H9 (cell line): ENCODE results near the gene DTNBP1. TPM values are rescaled to one million over a fixed set of nuclear protein-coding genes. Genes with fewer than 3 reads are reported as not detected.

Source experiments
- DNase-seq: peaks from one replicate; pipeline ENCODE4 v3.0.0-alpha.2; 2017
- H2AFZ ChIP-seq: one replicate; pipeline ENCODE4 v1.6.1; 2013; ENCODE audit warnings: mild to moderate bottlenecking, low read length, control low read depth, moderate library complexity
- H2AK5ac ChIP-seq: 2 replicates; pipeline ENCODE4 v1.6.1; 2013; ENCODE audit warnings: low read length, control low read depth, mixed read lengths; ENCODE audit not compliant: insufficient read length
- H2BK120ac ChIP-seq: one replicate; pipeline ENCODE4 v1.6.1; 2013; ENCODE audit warnings: low read depth, mild to moderate bottlenecking, low read length, control low read depth, inconsistent platforms; ENCODE audit not compliant: poor library complexity, severe bottlenecking
- H2BK12ac ChIP-seq: 2 replicates; pipeline ENCODE4 v1.6.1; 2013; ENCODE audit warnings: low read length, control low read depth, mixed read lengths, low read depth; ENCODE audit not compliant: insufficient read length
- H2BK15ac ChIP-seq: 2 replicates; pipeline ENCODE4 v1.6.1; 2013; ENCODE audit warnings: low read depth, low read length, control low read depth
- H2BK20ac ChIP-seq: one replicate; pipeline ENCODE4 v1.6.1; 2013; ENCODE audit warnings: low read depth, mild to moderate bottlenecking, low read length, control low read depth, inconsistent platforms; ENCODE audit not compliant: poor library complexity, severe bottlenecking
- H2BK5ac ChIP-seq: 2 replicates; pipeline ENCODE4 v1.6.1; 2013; ENCODE audit warnings: low read length, control low read depth, mixed read lengths; ENCODE audit not compliant: insufficient read length
- H3K14ac ChIP-seq: 2 replicates; pipeline ENCODE4 v1.6.1; 2013; ENCODE audit warnings: low read length, control low read depth; ENCODE audit not compliant: insufficient read depth
- H3K18ac ChIP-seq: 2 replicates; pipeline ENCODE4 v1.6.1; 2013; ENCODE audit warnings: low read depth, mild to moderate bottlenecking, mixed read lengths, low read length, control low read depth; ENCODE audit not compliant: insufficient read length
- H3K23ac ChIP-seq: 2 replicates; pipeline ENCODE4 v1.6.1; 2013; ENCODE audit warnings: low read length, control low read depth, mixed read lengths, low read depth; ENCODE audit not compliant: insufficient read length
- H3K23me2 ChIP-seq: 2 replicates; pipeline ENCODE4 v1.6.1; 2013; ENCODE audit warnings: low read depth, mild to moderate bottlenecking, mixed read lengths, low read length, control low read depth; ENCODE audit not compliant: insufficient read length, poor library complexity, severe bottlenecking
- H3K27ac ChIP-seq: 2 replicates; pipeline ENCODE4 v1.5.1; 2013; ENCODE audit warnings: low read length, control low read depth, mixed read lengths, low read depth; ENCODE audit not compliant: insufficient read length
- H3K27me3 ChIP-seq: 2 replicates; pipeline ENCODE4 v1.6.1; 2013; ENCODE audit warnings: low read length, control low read depth, inconsistent platforms; ENCODE audit not compliant: insufficient read depth
- H3K4ac ChIP-seq: 2 replicates; pipeline ENCODE4 v1.6.1; 2013; ENCODE audit warnings: low read depth, mild to moderate bottlenecking, control low read depth, inconsistent platforms, low read length, moderate library complexity
- H3K4me1 ChIP-seq: 2 replicates; pipeline ENCODE4 v1.6.1; 2013; ENCODE audit warnings: low read length, control low read depth, inconsistent platforms; ENCODE audit not compliant: insufficient read depth
- H3K4me2 ChIP-seq: 2 replicates; pipeline ENCODE4 v1.6.1; 2013; ENCODE audit warnings: low read length, control low read depth, mixed read lengths; ENCODE audit not compliant: insufficient read length, insufficient read depth
- H3K56ac ChIP-seq: 2 replicates; pipeline ENCODE4 v1.6.1; 2013; ENCODE audit warnings: low read depth, mild to moderate bottlenecking, mixed read lengths, low read length, control low read depth; ENCODE audit not compliant: insufficient read length
- H3K79me1 ChIP-seq: 2 replicates; pipeline ENCODE4 v1.6.1; 2013; ENCODE audit warnings: low read depth, mild to moderate bottlenecking, moderate library complexity, low read length, control low read depth, inconsistent platforms; ENCODE audit not compliant: insufficient read depth, poor library complexity, severe bottlenecking
- H3K79me2 ChIP-seq: 2 replicates; pipeline ENCODE4 v1.6.1; 2013; ENCODE audit warnings: low read length, control low read depth, inconsistent platforms; ENCODE audit not compliant: insufficient read depth
- H3K9ac ChIP-seq: 2 replicates; pipeline ENCODE4 v1.6.1; 2013; ENCODE audit warnings: low read length, control low read depth, mixed read lengths; ENCODE audit not compliant: insufficient read length; ENCODE audit errors: extremely low read depth
- H3K9me3 ChIP-seq: one replicate; pipeline ENCODE4 v1.6.1; 2013; ENCODE audit warnings: low read depth, low read length, inconsistent platforms; ENCODE audit not compliant: control insufficient read depth
- H3T11ph ChIP-seq: one replicate; pipeline ENCODE4 v1.6.1; 2013; ENCODE audit warnings: mild to moderate bottlenecking, low read length, control low read depth, inconsistent platforms
- H4K20me1 ChIP-seq: one replicate; pipeline ENCODE4 v1.6.1; 2013; ENCODE audit not compliant: control insufficient read depth, insufficient read length, insufficient read depth
- H4K5ac ChIP-seq: 2 replicates; pipeline ENCODE4 v1.6.1; 2013; ENCODE audit warnings: low read depth, mild to moderate bottlenecking, mixed read lengths, low read length, control low read depth; ENCODE audit not compliant: insufficient read length
- H4K8ac ChIP-seq: replicated peaks from 2 replicates; pipeline ENCODE4 v1.6.1; 2013; ENCODE audit warnings: low read length, control low read depth, mixed read lengths, low read depth; ENCODE audit not compliant: insufficient read length
- H4K91ac ChIP-seq: 2 replicates; pipeline ENCODE4 v1.6.1; 2013; ENCODE audit warnings: low read depth, mild to moderate bottlenecking, moderate library complexity, mixed read lengths, low read length, control low read depth; ENCODE audit not compliant: insufficient read length
- H3K27ac Mint-ChIP-seq, 3 experiments: 2 replicates in 2 of 3; 3 replicates in 1 of 3; pipeline ENCODE4 v1.8.0; 2020 to 2021; ENCODE audit warnings: mixed read lengths in 3 of 3, mild to moderate bottlenecking in 1 of 3, moderate library complexity in 1 of 3
- H3K27me3 Mint-ChIP-seq: 2 replicates; pipeline ENCODE4 v1.8.0; 2021; ENCODE audit warnings: low read depth, mild to moderate bottlenecking, moderate library complexity, mixed read lengths
- H3K36me3 Mint-ChIP-seq, 3 experiments: 2 replicates in 2 of 3; 3 replicates in 1 of 3; pipeline ENCODE4 v1.8.0; 2020 to 2021; ENCODE audit warnings: low read depth in 3 of 3, mixed read lengths in 3 of 3; ENCODE audit not compliant: insufficient read depth in 1 of 3
- H3K4me1 Mint-ChIP-seq, 2 experiments: 2 replicates each; pipeline ENCODE4 v1.8.0; 2020; ENCODE audit warnings: mixed read lengths in 2 of 2
- H3K4me3 Mint-ChIP-seq, 2 experiments: 2 replicates in 1 of 2; 3 replicates in 1 of 2; pipeline ENCODE4 v1.8.0; 2020 to 2021; ENCODE audit warnings: mild to moderate bottlenecking in 2 of 2, mixed read lengths in 2 of 2, moderate library complexity in 1 of 2
- H3K9me3 Mint-ChIP-seq, 2 experiments: 2 replicates in 1 of 2; 3 replicates in 1 of 2; pipeline ENCODE4 v1.8.0; 2020; ENCODE audit warnings: mild to moderate bottlenecking in 2 of 2, mixed read lengths in 2 of 2, moderate library complexity in 1 of 2
- CTCF ChIP-seq: fragments of 200-600 bp; sonication (generic); conservative IDR thresholded peaks from 3 replicates; pipeline ENCODE4 v1.8.0; 2021; ENCODE audit warnings: antibody characterized with exemption, mild to moderate bottlenecking
- WGBS: extraction: QIAGEN DNeasy Blood & Tissue Kit; methylation state at CpG from one replicate; pipeline ENCODE4 v1.1.7; 2013; ENCODE audit warnings: missing lambda C conversion rate, low lambda C conversion rate, mixed read lengths; ENCODE audit not compliant: insufficient read length; ENCODE audit errors: extremely low coverage; 5-methylcytosine and 5-hydroxymethylcytosine counted together
- total RNA-seq: library from RNA; stranded (reverse); gene quantifications from 2 replicates; pipeline ENCODE4 v1.2.1, GENCODE V29; 2021

The DTNBP1 gene
- total RNA-seq, 1 experiment from 2014 or later = 12.9 TPM

- Histone ChIP-seq H3K18ac (no peak overlapping the region), H4K8ac (no peak overlapping the region), H3K14ac (no peak overlapping the region), H3K4me1 (peaks cover 14% of the 10 kb centered on the region), H3K9ac (no peak overlapping the region), H4K91ac (no peak overlapping the region), H3T11ph (no peak overlapping the region), H2BK12ac (no peak overlapping the region), H2BK20ac (no peak overlapping the region), H4K20me1 (no peaks in the 10 kb centered on the region), H2BK15ac (no peak overlapping the region), H2AK5ac (no peak overlapping the region), H3K23me2 (no peaks in the 10 kb centered on the region), H3K27me3 (no peaks in the 10 kb centered on the region; the same call in 1 of the 2 replicates), H3K9me3 (no peaks in the 10 kb centered on the region), H4K5ac (no peak overlapping the region), H3K27ac (no peak overlapping the region), H2BK120ac (no peak overlapping the region), H3K79me2 (no peaks in the 10 kb centered on the region), H2AFZ (no peak overlapping the region), H3K4me2 (no peak overlapping the region), H3K79me1 (no peaks in the 10 kb centered on the region), H2BK5ac (no peak overlapping the region), H3K23ac (no peak overlapping the region), H3K4ac (no peak overlapping the region), H3K56ac (no peak overlapping the region)
- H3K36me3 Mint-ChIP-seq = peaks cover 0 to 10% (median 2%) of the 10 kb centered on the region in 3 experiments; a peak in 2 of 7 replicates
- TF ChIP-seq CTCF = no peak
- no peak for DNase-seq
- no peaks in the 10 kb centered on the region for H3K9me3 Mint-ChIP-seq
- peaks cover 50 to 56% of the 10 kb centered on the region in 2 experiments for H3K4me1 Mint-ChIP-seq
- no peaks in the 10 kb centered on the region; the same call in 1 of the 2 replicates for H3K27me3 Mint-ChIP-seq
- no peak overlapping the region for H3K4me3 Mint-ChIP-seq
- H3K27ac Mint-ChIP-seq = no peak overlapping the region; a peak in 1 of 7 replicates
- no CpG with 5 or more reads among the region's 4 CpGs for WGBS
These were observed 109.0 kb downstream of the DTNBP1 start for GRCh38 chr6:15553736-15554294.
